ENCODE results near the gene CNTNAP2.

The CNTNAP2 gene

GRCh38 chr7:146375170-146375569 lies 258.6 kb downstream of the CNTNAP2 start:
- no peak overlapping the region for H3K27ac ChIP-seq (ENCODE audit: extremely low read depth, low read depth, low read length)
- TF ChIP-seq ZBTB17 (tag by site-specific recombination; IDR thresholded peaks at IDR 0.05): 0 out of 2 replicates have a peak, but pooled peaks have one; percentile 21
- no peak for TF ChIP-seq ZBTB48 (tag by site-specific recombination; IDR thresholded peaks at IDR 0.05)
- ChIA-PET CTCF (no interaction called here), POLR2A (no interaction called here)
- H3K9me3 ChIP-seq (ENCODE audit: control insufficient read depth, insufficient read depth, low read depth, low read length): no peaks in the 10 kb centered on the region
- no peaks in the 10 kb centered on the region for H3K36me3 ChIP-seq (ENCODE audit: control insufficient read depth in 2 of 2, insufficient read depth in 1 of 2, low read length in 2 of 2)
- H3K4me3 ChIP-seq (ENCODE audit: low read depth, low read length): no peak overlapping the region
- H3K4me1 ChIP-seq (ENCODE audit: control insufficient read depth, insufficient read depth, low read length): no peaks in the 10 kb centered on the region

GRCh38 chr7:146378196-146378595 lies 261.6 kb downstream of the CNTNAP2 start:
- TF ChIP-seq ZNF513 (tag by site-specific recombination; IDR thresholded peaks at IDR 0.05) (peak; percentile 57), ZFP69B (tag by site-specific recombination; IDR thresholded peaks at IDR 0.05) (no peak)
- Histone ChIP-seq H3K9me3 (ENCODE audit: control insufficient read depth, insufficient read depth, low read depth, low read length) (no peaks in the 10 kb centered on the region), H3K36me3 (ENCODE audit: control insufficient read depth in 2 of 2, insufficient read depth in 1 of 2, low read length in 2 of 2) (no peaks in the 10 kb centered on the region), H3K4me3 (ENCODE audit: low read depth, low read length) (no peak overlapping the region), H3K27ac (ENCODE audit: extremely low read depth, low read depth, low read length) (no peak overlapping the region), H3K4me1 (ENCODE audit: control insufficient read depth, insufficient read depth, low read length) (no peaks in the 10 kb centered on the region)
- ChIA-PET POLR2A (no interaction called here), CTCF (no interaction called here)

- ChIA-PET CTCF (interaction anchor here (1.3 kb wide), 1 partner anchor 37 kb away, joined by 3 read pairs; no protein-coding TSS in a partner anchor), POLR2A (no interaction called here)
- H3K4me3 ChIP-seq (ENCODE audit: low read depth, low read length): no peak overlapping the region
- no peak for TF ChIP-seq ZBTB48 (tag by site-specific recombination; IDR thresholded peaks at IDR 0.05)
- no peak for TF ChIP-seq YY2 (tag by site-specific recombination; IDR thresholded peaks at IDR 0.05)
- no peak for TF ChIP-seq ZNF658 (tag by site-specific recombination; IDR thresholded peaks at IDR 0.05)
- TF ChIP-seq ZNF488 (tag by site-specific recombination; IDR thresholded peaks at IDR 0.05): no peak
- TF ChIP-seq KLF10 (tag by site-specific recombination; IDR thresholded peaks at IDR 0.05): no peak
- TF ChIP-seq ZNF354C (tag by site-specific recombination; IDR thresholded peaks at IDR 0.05; ENCODE audit: borderline replicate concordance, low read depth): no peak
- no peak for TF ChIP-seq ZNF449 (tag by site-specific recombination; IDR thresholded peaks at IDR 0.05)
- no peak for TF ChIP-seq ZNF514 (tag by site-specific recombination; IDR thresholded peaks at IDR 0.05)
- TF ChIP-seq ELK4 (IDR thresholded peaks at IDR 0.05; ENCODE audit: borderline replicate concordance, low read depth, low read length): no peak
- no peak for TF ChIP-seq ZNF221 (tag by site-specific recombination; IDR thresholded peaks at IDR 0.05; ENCODE audit: borderline replicate concordance)
- TF ChIP-seq ZNF311 (tag by site-specific recombination; IDR thresholded peaks at IDR 0.05; ENCODE audit: borderline replicate concordance): no peak
- no peaks in the 10 kb centered on the region for H3K36me3 ChIP-seq (ENCODE audit: control insufficient read depth in 2 of 2, insufficient read depth in 1 of 2, low read length in 2 of 2)
- no peaks in the 10 kb centered on the region for H3K9me3 ChIP-seq (ENCODE audit: control insufficient read depth, insufficient read depth, low read depth, low read length)
- H3K27ac ChIP-seq (ENCODE audit: extremely low read depth, low read depth, low read length): no peak overlapping the region
- no peaks in the 10 kb centered on the region for H3K4me1 ChIP-seq (ENCODE audit: control insufficient read depth, insufficient read depth, low read length)
Observed at GRCh38 chr7:146387140-146387539, 270.5 kb downstream of the CNTNAP2 start.

GRCh38 chr7:146388928-146389327 lies 272.3 kb downstream of the CNTNAP2 start:
- Histone ChIP-seq H3K36me3 (ENCODE audit: control insufficient read depth in 2 of 2, insufficient read depth in 1 of 2, low read length in 2 of 2) (no peaks in the 10 kb centered on the region), H3K9me3 (ENCODE audit: control insufficient read depth, insufficient read depth, low read depth, low read length) (no peaks in the 10 kb centered on the region), H3K4me3 (ENCODE audit: low read depth, low read length) (no peak overlapping the region), H3K27ac (ENCODE audit: extremely low read depth, low read depth, low read length) (no peak overlapping the region), H3K4me1 (ENCODE audit: control insufficient read depth, insufficient read depth, low read length) (no peaks in the 10 kb centered on the region)
- CTCF ChIA-PET: no interaction called here
- POLR2A ChIA-PET: no interaction called here
- TF ChIP-seq ZSCAN18 (tag by site-specific recombination; IDR thresholded peaks at IDR 0.05): no peak
- TF ChIP-seq GLIS2 (tag by site-specific recombination; IDR thresholded peaks at IDR 0.05): no peak
- no peak for TF ChIP-seq ZNF658 (tag by site-specific recombination; IDR thresholded peaks at IDR 0.05)
- TF ChIP-seq HOXA7 (CRISPR knock-in tag; IDR thresholded peaks at IDR 0.05; ENCODE audit: borderline replicate concordance): no peak
- no peak for TF ChIP-seq ZNF280C (tag by site-specific recombination; IDR thresholded peaks at IDR 0.05)
- TF ChIP-seq ZNF677 (tag by site-specific recombination; IDR thresholded peaks at IDR 0.05): no peak
